Heart left ventricle (tissue), 16 donors: ENCODE data around the gene LTA. TPM values are rescaled to one million over a fixed set of nuclear protein-coding genes. Genes with fewer than 3 reads are reported as not detected.

Experiments
- ATAC-seq, 4 donors: fragments of 200-7000 bp; cut with Tn5 transposase; one replicate each; pipeline ENCODE4 v1.9.1; 2020 to 2022; ENCODE audit warnings: moderate library complexity in 4 of 4, mild to moderate bottlenecking in 3 of 4, moderate number of reproducible peaks in 1 of 4
- DNase-seq, 5 donors: peaks; one replicate each; pipeline ENCODE4 v3.0.0-alpha.2; 2020
- H3K27ac ChIP-seq, 12 donors: fragments of 200-600 bp; sonication (generic) in 4 of 12; one replicate each; pipeline versions ENCODE4 v1.5.0 to v1.8.0; 2016 to 2022; ENCODE audit warnings: mild to moderate bottlenecking in 2 of 12
- H3K27me3 ChIP-seq, 9 donors: fragments of 200-600 bp; sonication (generic) in 2 of 9; one replicate each; pipeline versions ENCODE4 v1.5.1 to v1.8.0; 2016 to 2022; ENCODE audit warnings: mild to moderate bottlenecking in 3 of 9
- H3K36me3 ChIP-seq, 9 donors: fragments of 200-600 bp; sonication (generic) in 2 of 9; one replicate each; pipeline versions ENCODE4 v1.5.0 to v1.8.0; 2018 to 2022; ENCODE audit warnings: mild to moderate bottlenecking in 2 of 9
- H3K4me1 ChIP-seq, 12 donors: fragments of 200-600 bp; sonication (generic) in 4 of 12; one replicate each; pipeline versions ENCODE4 v1.5.0 to v1.8.0; 2016 to 2022; ENCODE audit warnings: mild to moderate bottlenecking in 3 of 12
- H3K4me3 ChIP-seq, 12 donors: fragments of 200-600 bp; sonication (generic) in 4 of 12; one replicate each; pipeline versions ENCODE4 v1.5.0 to v1.8.0; 2017 to 2022; ENCODE audit warnings: mild to moderate bottlenecking in 9 of 12, moderate library complexity in 4 of 12
- H3K9me3 ChIP-seq, 12 donors: fragments of 200-600 bp; sonication (generic) in 4 of 12; one replicate each; pipeline versions ENCODE4 v1.5.0 to v1.8.0; 2016 to 2022; ENCODE audit warnings: mild to moderate bottlenecking in 1 of 12
- CTCF ChIP-seq, 12 donors: fragments of 200-600 bp; sonication (generic) in 4 of 12; IDR thresholded peaks; one replicate each; pipeline versions ENCODE4 v1.5.0 to v1.8.0; 2018 to 2022; ENCODE audit warnings: antibody characterized with exemption in 12 of 12, mild to moderate bottlenecking in 5 of 12
- POLR2A ChIP-seq, 2 donors: fragments of 450-650 bp; IDR thresholded peaks; one replicate each; pipeline ENCODE4 v1.6.1; 2017; ENCODE audit warnings: antibody characterized with exemption in 2 of 2, mild to moderate bottlenecking in 2 of 2, moderate library complexity in 2 of 2
- WGBS, 4 donors: extraction: QIAGEN DNeasy Blood & Tissue Kit in 2 of 4; methylation state at CpG; one replicate each; pipeline versions ENCODE4 v1.1.5 to v1.1.7; 2013 to 2018; 5-methylcytosine and 5-hydroxymethylcytosine counted together
- intact Hi-C, 10 donors: fragments of 100-400 bp; cut with DNase I; formaldehyde crosslinking; loops; one replicate each; pipeline versions ENCODE4 v1.11.1 to v1.14.2; 2022
- polyA plus RNA-seq, 2 donors: library from polyadenylated mRNA; stranded (reverse); fragments of 200-250 nt; gene quantifications; one replicate each; pipeline ENCODE4 v1.2.3, GENCODE V29; 2013
- total RNA-seq, 9 donors: library from RNA; depleted of rRNA in 2 of 9; stranded (reverse); fragments of >200 nt in 2 of 9; fragmentation: NEBNext Ultra II Directional in 3 of 9; extraction: Animal tissue kit (Norgen Biotek cat#: 25700) in 3 of 9; gene quantifications; one replicate each; pipeline versions ENCODE4 v1.1.0 to v1.2.4, GENCODE V29; 2016 to 2023
- donor health status: ischemic (EF 13 %, LVEDD 7.1; RV severe dilation, severe dysfunction).
- donor health status: healthy with polysubstance abuse.
- donor health status: DM: no; HTN: yes; CAD: no.
- donor health status: DM: no; HTN: no; CAD: no.
- donor health status: ischemic (EF 25% LVEDD 6.9; RV normal size, moderate dysfunction).
- donor health status: ischemic (EF 25% LVEDD 5.7; RV mildly dilated, moderate dysfunction).
- donor health status: healthy.
- donor health status: DM: yes; HTN: yes; CAD: no.
- donor health status: ischemic (EF 35%, LVEDD 5.7; RV mildly dilated, moderate dysfunction).
- donor health status: nonischemic (EF 11% LVEDD 7.7; RV severe dilation, severe dysfunction).
- donor health status: DM: yes; HTN: yes; CAD: no.
- donor health status: PGD.
- donor health status: ischemic (EF 29% LVEDD 5.4; RV normal size, mild dysfunction).
- donor health status: nonischemic (EF 23%, LVEDD 6.1; RV moderate dilation, normal function).

LTA gene
- total and polyA plus RNA-seq, 11 donors = 0.07 to 0.64 (median 0.18) TPM; not detected in 8

GRCh38 chr6:31567531-31568370 is 4.3 kb upstream of the LTA start:
- WGBS, 4 donors = 42 to 61% (median 56%) methylated on average over 9 of the region's 9 CpGs
- intact Hi-C loops = no loop called here
- TF ChIP-seq CTCF (IDR thresholded peaks at IDR 0.05) (no peak), POLR2A (IDR thresholded peaks at IDR 0.05) (no peak)
- DNase-seq = no peak
- no peaks in the 10 kb centered on the region for H3K27me3 ChIP-seq
- no peaks in the 10 kb centered on the region for H3K9me3 ChIP-seq
- H3K36me3 ChIP-seq = no peaks in the 10 kb centered on the region
- ATAC-seq = no peak
- no peak overlapping the region for H3K4me3 ChIP-seq
- peak overlapping the region in 1 of 12 donors; percentile 50 for H3K27ac ChIP-seq
- peaks cover 0 to 33% (median 0%) of the 10 kb centered on the region in 12 donors for H3K4me1 ChIP-seq

GRCh38 chr6:31568537-31568961 is 3.5 kb upstream of the LTA start:
- H3K4me3 ChIP-seq = no peak overlapping the region
- H3K36me3 ChIP-seq = no peaks in the 10 kb centered on the region
- no peak for TF ChIP-seq CTCF (IDR thresholded peaks at IDR 0.05)
- TF ChIP-seq POLR2A (IDR thresholded peaks at IDR 0.05) = no peak
- ATAC-seq (peak in 3 of 4 donors; percentile 36 to 62 (median 44)), DNase-seq (no peak)
- H3K9me3 ChIP-seq = no peaks in the 10 kb centered on the region
- peak overlapping the region in 1 of 12 donors; percentile 50 for H3K27ac ChIP-seq
- 68 to 76% (median 70%) methylated on average over 3 of the region's 3 CpGs for WGBS, 4 donors
- peaks cover 0 to 25% (median 0%) of the 10 kb centered on the region in 12 donors for H3K4me1 ChIP-seq
- intact Hi-C loops = no loop called here
- no peaks in the 10 kb centered on the region for H3K27me3 ChIP-seq

GRCh38 chr6:31569861-31570536 is 2.1 kb upstream of the LTA start:
- TF ChIP-seq POLR2A (IDR thresholded peaks at IDR 0.05) = no peak
- TF ChIP-seq CTCF (IDR thresholded peaks at IDR 0.05) = no peak
- intact Hi-C loops = no loop called here
- DNase-seq (no peak), ATAC-seq (no peak)
- Histone ChIP-seq H3K9me3 (no peaks in the 10 kb centered on the region), H3K4me1 (peaks cover 0 to 30% (median under 1%) of the 10 kb centered on the region in 12 donors), H3K27me3 (no peaks in the 10 kb centered on the region), H3K27ac (no peak overlapping the region), H3K36me3 (no peaks in the 10 kb centered on the region), H3K4me3 (no peak overlapping the region)
- 67 to 95% (median 87%) methylated on average over 1 of the region's 1 CpG for WGBS, 4 donors
